Gastrocnemius medialis (tissue), 4 donors: ENCODE results near the gene SERPINB8. TPM values are rescaled to one million over a fixed set of nuclear protein-coding genes. Genes with fewer than 3 reads are reported as not detected.

Experiments
- ATAC-seq, 2 donors: fragments of 150-250 bp; one replicate each; pipeline ENCODE4 v1.9.1; 2016
- DNase-seq, 2 donors: peaks; one replicate each; pipeline ENCODE4 v3.0.0-alpha.2; 2019
- H3K27ac ChIP-seq, 4 donors: fragments of 200-600 bp; sonication (generic); 1 replicate in 1 of 4; 2 replicates in 3 of 4; pipeline ENCODE4 v1.5.1; 2016 to 2018; ENCODE audit warnings: mild to moderate bottlenecking in 2 of 4, moderate library complexity in 1 of 4
- H3K27me3 ChIP-seq, 3 donors: fragments of 200-600 bp; sonication (generic) in 2 of 3; 1 replicate in 1 of 3; 2 replicates in 2 of 3; pipeline versions ENCODE4 v1.5.1 to v1.6.0; 2016 to 2019; ENCODE audit warnings: mild to moderate bottlenecking in 1 of 3, moderate library complexity in 1 of 3
- H3K36me3 ChIP-seq, 2 donors: fragments of 200-600 bp; sonication (generic) in 1 of 2; one replicate each; pipeline ENCODE4 v1.5.1; 2017 to 2018
- H3K4me1 ChIP-seq, 2 donors: fragments of 200-600 bp; sonication (generic) in 1 of 2; one replicate each; pipeline ENCODE4 v1.5.1; 2016 to 2017; ENCODE audit warnings: mild to moderate bottlenecking in 2 of 2
- H3K4me3 ChIP-seq, 4 donors: fragments of 200-600 bp; sonication (generic) in 3 of 4; 1 replicate in 1 of 4; 2 replicates in 3 of 4; pipeline ENCODE4 v1.5.1; 2016 to 2019; ENCODE audit warnings: mild to moderate bottlenecking in 2 of 4
- H3K9me3 ChIP-seq, 3 donors: fragments of 200-600 bp; sonication (generic) in 2 of 3; 1 replicate in 1 of 3; 2 replicates in 2 of 3; pipeline ENCODE4 v1.5.1; 2016 to 2019
- POLR2A ChIP-seq, 2 donors: fragments of 450-650 bp; IDR thresholded peaks; one replicate each; pipeline ENCODE4 v1.6.1; 2017; ENCODE audit warnings: antibody characterized with exemption in 2 of 2, mild to moderate bottlenecking in 2 of 2, moderate library complexity in 2 of 2
- in situ Hi-C, 4 donors: fragments of 200-750 bp; cut with MboI; loops; one replicate each; pipeline versions ENCODE4 v1.15.0 to v1.8.0; 2017; ENCODE audit warnings: low sequenced_read_pairs in 4 of 4
- intact Hi-C: fragments of 100-400 bp; cut with DNase I; formaldehyde crosslinking; loops from one replicate; pipeline ENCODE4 v1.15.1; 2023; ENCODE audit warnings: low total_unique reads
- total RNA-seq, 4 donors: library from RNA; depleted of rRNA; stranded (reverse); fragments of >200 nt; gene quantifications; one replicate each; pipeline versions ENCODE4 v1.1.0 to v1.2.3, GENCODE V29; 2016
- TF ChIP-seq, protein P1 (sequence below), 5 experiments: fragments of 450-650 bp in 3 of 5; fragments of 200-600 bp in 2 of 5; sonication (generic) in 2 of 5; IDR thresholded peaks in 4 of 5; conservative IDR thresholded peaks in 1 of 5; 1 replicate in 4 of 5; 2 replicates in 1 of 5; pipeline ENCODE4 v1.5.1; 2016 to 2019; ENCODE audit warnings: antibody characterized with exemption in 5 of 5, mild to moderate bottlenecking in 3 of 5, moderate library complexity in 3 of 5

The SERPINB8 gene
- total RNA-seq, 4 donors from 2014 or later, result 0.87 to 3.8 (median 1.6) TPM

DNA sequence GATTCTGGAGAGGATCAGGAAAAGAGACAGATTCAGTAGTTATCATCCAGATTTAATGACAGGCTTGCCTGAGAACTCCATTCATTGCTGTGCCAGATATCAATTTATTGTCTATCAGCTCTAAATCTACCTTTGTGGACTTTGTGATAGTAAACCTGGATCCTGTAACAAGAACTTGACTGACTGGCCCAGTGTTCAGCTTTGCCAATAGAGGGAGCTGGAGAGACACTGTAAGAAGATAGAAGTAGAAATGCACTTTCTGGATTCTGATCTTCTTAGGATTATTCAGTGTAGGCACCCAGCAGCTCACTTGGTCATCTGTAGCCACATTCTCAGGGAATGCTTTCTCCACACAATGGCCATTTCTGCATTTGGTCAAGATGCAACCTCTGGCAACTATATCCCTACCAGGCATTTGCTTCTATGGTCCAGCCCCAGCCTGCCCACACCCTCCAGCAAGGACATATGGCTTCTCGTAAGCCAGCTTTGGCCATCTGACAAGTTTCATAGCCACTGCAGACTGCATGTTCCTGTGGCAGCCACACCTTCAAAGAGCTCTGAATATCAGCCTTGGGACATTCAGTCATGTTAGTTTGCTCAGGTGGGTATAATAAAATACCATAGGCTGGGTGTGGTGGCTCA is 6.1 kb upstream of the SERPINB8 start:
- DNase-seq, result no peak
- Histone ChIP-seq H3K27ac (no peak overlapping the region), H3K4me1 (no peaks in the 10 kb centered on the region), H3K4me3 (no peak overlapping the region), H3K9me3 (no peaks in the 10 kb centered on the region), H3K36me3 (no peaks in the 10 kb centered on the region), H3K27me3 (no peaks in the 10 kb centered on the region)
- ATAC-seq, result peak; percentile 30 to 33
- in situ Hi-C loops, result no loop called here
- no peak for TF ChIP-seq POLR2A (IDR thresholded peaks at IDR 0.05)
- TF ChIP-seq, protein P1, sequence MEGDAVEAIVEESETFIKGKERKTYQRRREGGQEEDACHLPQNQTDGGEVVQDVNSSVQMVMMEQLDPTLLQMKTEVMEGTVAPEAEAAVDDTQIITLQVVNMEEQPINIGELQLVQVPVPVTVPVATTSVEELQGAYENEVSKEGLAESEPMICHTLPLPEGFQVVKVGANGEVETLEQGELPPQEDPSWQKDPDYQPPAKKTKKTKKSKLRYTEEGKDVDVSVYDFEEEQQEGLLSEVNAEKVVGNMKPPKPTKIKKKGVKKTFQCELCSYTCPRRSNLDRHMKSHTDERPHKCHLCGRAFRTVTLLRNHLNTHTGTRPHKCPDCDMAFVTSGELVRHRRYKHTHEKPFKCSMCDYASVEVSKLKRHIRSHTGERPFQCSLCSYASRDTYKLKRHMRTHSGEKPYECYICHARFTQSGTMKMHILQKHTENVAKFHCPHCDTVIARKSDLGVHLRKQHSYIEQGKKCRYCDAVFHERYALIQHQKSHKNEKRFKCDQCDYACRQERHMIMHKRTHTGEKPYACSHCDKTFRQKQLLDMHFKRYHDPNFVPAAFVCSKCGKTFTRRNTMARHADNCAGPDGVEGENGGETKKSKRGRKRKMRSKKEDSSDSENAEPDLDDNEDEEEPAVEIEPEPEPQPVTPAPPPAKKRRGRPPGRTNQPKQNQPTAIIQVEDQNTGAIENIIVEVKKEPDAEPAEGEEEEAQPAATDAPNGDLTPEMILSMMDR (IDR thresholded peaks at IDR 0.05 in 4 of 5, conservative IDR thresholded peaks at IDR 0.05 in 1 of 5), result peak; percentile 28 to 74 (median 44)
- intact Hi-C loops, result loop anchor here (1.0 kb wide), 2 partner anchors 15 to 30 kb away; no protein-coding TSS in a partner anchor

DNA sequence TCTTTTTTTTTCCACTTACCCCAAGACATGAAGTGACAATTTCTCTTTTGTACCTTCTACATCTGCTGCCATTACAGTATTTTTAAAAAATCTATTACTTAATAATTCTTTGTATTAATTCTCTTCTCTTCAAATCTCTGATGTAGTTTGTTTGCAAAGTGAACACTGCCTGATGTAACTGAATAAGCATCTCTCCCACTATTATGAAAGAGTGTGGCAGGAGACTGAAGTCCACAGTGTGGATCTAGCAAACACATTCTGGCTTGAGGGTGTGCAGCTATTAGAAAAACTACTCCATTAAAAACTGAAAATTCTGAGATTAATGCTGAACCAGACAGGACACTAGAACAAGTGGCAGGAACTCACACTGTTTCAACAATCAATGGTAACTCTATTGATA is 5.0 kb upstream of the SERPINB8 start:
- Histone ChIP-seq H3K4me1 (peaks cover 7 to 8% of the 10 kb centered on the region in 2 donors), H3K27me3 (no peaks in the 10 kb centered on the region), H3K9me3 (no peaks in the 10 kb centered on the region), H3K27ac (no peak overlapping the region), H3K36me3 (no peaks in the 10 kb centered on the region), H3K4me3 (no peak overlapping the region)
- DNase-seq (no peak), ATAC-seq (no peak)
- TF ChIP-seq, protein P1 (IDR thresholded peaks at IDR 0.05 in 4 of 5, conservative IDR thresholded peaks at IDR 0.05 in 1 of 5), result no peak
- no peak for TF ChIP-seq POLR2A (IDR thresholded peaks at IDR 0.05)
- in situ Hi-C loops, result no loop called here
- intact Hi-C loops, result no loop called here

DNA sequence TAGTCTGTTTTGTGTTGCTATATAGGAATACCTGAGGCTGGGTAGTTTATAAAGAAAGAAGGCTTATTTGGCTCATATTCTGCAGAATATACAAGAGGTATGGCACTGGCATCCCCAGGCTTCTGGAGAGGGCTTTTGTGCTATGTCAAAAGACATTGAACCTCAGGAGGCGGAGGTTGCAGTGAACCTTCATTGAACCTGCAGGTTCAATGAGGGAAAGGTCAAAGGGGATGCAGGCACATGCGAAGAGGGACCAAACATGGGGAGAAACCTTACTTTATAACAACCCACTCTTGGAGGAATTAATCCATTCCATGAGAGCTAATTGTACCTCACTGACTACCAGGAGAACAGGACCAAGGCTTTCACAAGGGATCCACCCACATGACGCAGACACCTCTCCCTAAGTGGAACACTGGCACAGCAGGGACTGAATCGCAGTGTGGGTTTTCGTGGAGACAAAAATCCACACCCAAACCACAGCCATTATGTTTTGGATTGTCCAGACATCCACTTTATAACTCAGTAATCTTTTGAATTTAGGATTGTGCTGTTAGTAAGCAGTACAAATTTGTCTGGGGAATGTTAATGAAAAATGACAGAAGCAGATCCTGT is 4.1 kb upstream of the SERPINB8 start:
- H3K9me3 ChIP-seq, result no peaks in the 10 kb centered on the region
- intact Hi-C loops (no loop called here), in situ Hi-C loops (no loop called here)
- no peak overlapping the region for H3K4me3 ChIP-seq
- no peaks in the 10 kb centered on the region for H3K36me3 ChIP-seq
- TF ChIP-seq, protein P1 (IDR thresholded peaks at IDR 0.05 in 4 of 5, conservative IDR thresholded peaks at IDR 0.05 in 1 of 5), result no peak
- TF ChIP-seq POLR2A (IDR thresholded peaks at IDR 0.05), result no peak
- DNase-seq, result no peak
- H3K27ac ChIP-seq, result no peak overlapping the region
- H3K4me1 ChIP-seq, result peaks cover 7 to 8% of the 10 kb centered on the region in 2 donors
- H3K27me3 ChIP-seq, result no peaks in the 10 kb centered on the region
- ATAC-seq, result no peak

DNA sequence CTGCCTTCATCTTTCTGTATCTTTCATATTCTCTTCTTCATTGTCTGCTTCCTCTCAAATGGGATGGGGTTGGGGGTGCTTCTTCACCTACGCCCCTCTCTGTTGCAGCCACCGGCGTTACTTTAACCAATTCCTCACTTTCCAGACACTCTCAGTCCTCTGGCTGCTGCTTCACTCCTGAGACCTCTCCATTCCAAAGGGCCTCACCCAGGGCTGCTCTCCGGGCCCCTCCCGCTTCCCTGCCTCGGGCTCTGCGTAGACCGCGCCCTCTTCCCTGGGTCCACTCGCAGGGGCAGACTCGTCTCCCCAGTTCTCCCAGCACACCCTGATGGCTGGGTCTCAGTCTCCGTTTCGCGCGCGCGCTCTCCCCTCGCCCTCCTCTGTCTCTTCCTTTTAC is 926 bp downstream of the SERPINB8 start:
- peak in 1 of 2 donors; percentile 35 for ATAC-seq
- Histone ChIP-seq H3K36me3 (no peaks in the 10 kb centered on the region), H3K4me3 (peak overlapping the region; percentile 57 to 95 (median 80)), H3K27me3 (no peaks in the 10 kb centered on the region), H3K4me1 (peaks cover 7 to 8% of the 10 kb centered on the region in 2 donors), H3K27ac (peak overlapping the region; percentile 82 to 92 (median 87)), H3K9me3 (no peaks in the 10 kb centered on the region)
- intact Hi-C loops, result loop anchor here (5.0 to 10.0 kb wide), 2 partner anchors 456 to 549 kb away; partner anchors contain the start of gene VPS4B
- TF ChIP-seq, protein P1 (IDR thresholded peaks at IDR 0.05 in 4 of 5, conservative IDR thresholded peaks at IDR 0.05 in 1 of 5), result no peak
- no peak for TF ChIP-seq POLR2A (IDR thresholded peaks at IDR 0.05)
- DNase-seq, result no peak
- in situ Hi-C loops, result no loop called here
